ENCODE results near the gene FBXO33.
A peak's percentile ranks its signal among the peaks of the same experiment; 100 is the strongest.
"Not testable (repeated sequence)": the region's sequence is repeated elsewhere in the genome, so short reads cannot be mapped to it uniquely, and the experiment has no call there.

The FBXO33 gene

GRCh38 chr14:39368261-39368959 is 63.8 kb downstream of the FBXO33 start:
- DNase-seq = peak; percentile 79

DNA sequence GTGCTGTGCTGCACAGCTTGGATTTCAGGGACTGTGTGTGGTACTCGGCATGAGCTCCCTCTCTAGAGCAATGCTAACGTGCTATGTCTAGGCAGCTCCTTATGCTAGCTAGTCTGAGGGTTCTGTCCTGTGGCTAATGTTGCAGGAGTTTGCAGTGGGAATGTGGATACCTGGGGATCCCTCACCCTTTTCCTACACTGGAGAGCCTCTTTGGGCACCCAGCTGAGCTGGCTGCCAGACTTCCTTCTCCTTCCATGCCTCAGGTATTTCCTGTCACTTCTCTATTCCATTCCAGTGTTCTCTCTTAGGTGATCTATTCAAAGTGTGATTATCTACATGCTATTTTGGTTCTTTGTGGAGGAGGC is 64.9 kb downstream of the FBXO33 start:
- DNase-seq = no peak

DNA sequence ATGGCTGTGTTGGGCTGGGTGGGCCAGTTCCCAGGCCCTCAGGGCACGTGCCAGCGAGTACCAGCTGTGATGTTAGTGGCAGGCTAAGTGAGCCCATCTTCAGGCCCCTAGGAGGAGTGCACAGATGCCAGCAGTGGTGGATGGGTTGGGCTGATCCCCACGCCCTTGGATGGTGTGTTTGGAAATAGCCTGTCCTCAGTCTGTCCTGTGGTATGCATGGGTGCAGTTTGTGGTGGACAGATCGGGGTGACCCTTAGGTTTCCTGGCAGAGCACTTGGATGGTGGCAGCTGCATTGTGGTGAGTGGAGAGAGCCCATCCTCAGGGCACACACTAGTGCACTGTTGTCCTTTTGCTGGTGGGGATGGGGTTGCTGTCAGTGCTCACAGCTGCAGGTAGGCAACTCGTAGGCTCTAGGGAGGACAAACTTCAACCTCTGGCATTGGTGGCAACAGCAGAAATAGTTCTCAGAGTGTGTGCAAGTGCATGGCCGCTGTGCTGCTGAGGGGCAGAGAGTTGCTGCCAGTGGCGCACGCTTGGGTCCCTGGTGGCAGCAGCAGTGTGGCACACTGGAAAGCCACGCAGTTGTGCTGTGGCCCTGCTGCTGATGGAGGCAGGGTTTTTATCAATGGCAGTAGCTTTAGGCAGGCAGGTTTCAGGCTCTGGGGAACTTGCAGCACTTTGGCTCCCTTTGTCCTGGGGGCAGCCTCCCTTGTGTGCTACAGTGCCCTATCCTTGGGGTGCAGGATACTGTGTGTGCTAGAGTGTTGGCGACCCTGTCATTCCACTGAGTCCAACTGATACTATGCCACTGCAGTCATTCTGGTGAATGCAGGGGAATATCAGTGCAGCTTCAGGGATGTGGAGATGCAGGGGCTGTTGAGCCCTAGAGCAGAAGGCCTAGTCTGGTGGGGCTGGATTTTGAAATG is 65.5 kb downstream of the FBXO33 start:
- DNase-seq = no peak

DNA sequence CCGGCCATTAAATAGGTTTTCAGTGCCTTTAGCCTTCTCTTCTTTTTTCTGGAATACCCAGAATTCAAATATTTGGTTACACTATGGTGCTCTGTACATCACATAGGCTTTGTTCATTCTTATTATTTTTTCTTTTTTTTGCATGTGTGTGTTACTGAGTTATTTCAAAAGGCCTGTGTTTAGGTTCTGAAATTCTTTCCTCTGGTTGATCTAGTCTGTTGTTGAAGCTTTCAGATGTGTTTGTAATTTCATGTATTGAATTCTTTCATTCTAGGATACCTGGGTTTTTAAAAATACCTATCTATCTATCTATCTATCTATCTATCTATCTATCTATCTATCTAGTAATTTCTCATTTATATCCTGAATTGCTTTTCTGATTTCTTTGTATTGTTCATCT is 66.9 kb downstream of the FBXO33 start:
- DNase-seq = no peak

- no peak for DNase-seq
These were observed 67.7 kb downstream of the FBXO33 start for GRCh38 chr14:39364509-39364908.

- not testable (repeated sequence) for DNase-seq
These were observed 70.7 kb downstream of the FBXO33 start for GRCh38 chr14:39361556-39361955.

DNA sequence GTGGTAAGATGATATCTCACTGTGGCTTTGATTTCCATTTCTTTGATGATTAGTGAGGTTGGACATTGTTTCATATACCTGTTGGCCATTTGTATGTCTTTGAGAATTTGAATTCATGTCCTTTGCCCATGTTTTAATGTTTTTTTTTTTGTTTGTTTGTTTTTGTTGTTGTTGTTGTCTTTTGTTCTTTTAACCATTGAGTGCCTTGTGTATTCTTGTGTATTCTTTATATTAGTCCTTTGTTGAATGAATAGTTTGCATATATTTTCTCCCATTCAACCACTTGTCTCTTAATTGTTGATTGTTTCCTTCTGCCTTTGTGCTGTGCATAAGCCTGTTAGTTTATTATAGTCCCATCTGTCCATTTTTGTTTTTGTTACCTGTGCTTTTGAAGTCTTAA is 71.9 kb downstream of the FBXO33 start:
- DNase-seq = no peak

DNA sequence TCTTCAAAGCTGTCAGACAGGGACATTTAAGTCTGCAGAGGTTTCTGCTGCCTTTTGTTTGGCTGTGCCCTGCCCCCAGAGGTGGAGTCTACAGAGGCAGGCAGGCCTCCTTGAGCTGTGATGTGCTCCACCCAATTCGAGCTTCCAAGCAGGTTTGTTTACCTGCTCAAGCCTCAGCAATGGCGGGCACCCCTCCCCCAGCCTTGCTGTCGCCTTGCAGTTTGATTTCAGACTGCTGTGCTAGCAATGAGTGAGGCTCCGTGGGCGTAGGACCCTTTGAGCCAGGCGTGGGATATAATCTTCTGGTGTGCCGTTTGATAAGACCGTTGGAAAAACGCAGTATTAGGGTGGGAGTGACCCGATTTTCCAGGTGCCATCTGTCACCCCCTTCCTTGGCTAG is 73.2 kb downstream of the FBXO33 start:
- DNase-seq = not testable (repeated sequence)

DNA sequence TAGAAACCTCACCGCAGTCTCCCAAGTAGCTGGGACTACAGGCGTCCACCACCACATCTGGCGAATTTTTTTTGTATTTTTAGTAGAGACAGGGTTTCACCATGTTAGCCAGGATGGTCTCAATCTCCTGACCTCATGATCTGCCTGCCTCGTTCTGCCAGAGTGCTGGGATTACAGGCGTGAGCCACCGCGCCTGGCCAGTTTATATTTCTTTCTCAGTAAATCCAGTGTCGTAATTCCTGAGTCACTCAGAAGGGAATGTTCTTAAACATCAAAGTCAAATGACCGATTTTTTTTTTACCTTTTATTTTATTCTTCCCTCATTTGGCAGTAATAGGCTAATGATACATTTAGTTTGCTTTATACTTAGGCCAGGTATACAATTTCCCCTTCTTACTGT is 80.5 kb downstream of the FBXO33 start:
- no peak for DNase-seq

DNA sequence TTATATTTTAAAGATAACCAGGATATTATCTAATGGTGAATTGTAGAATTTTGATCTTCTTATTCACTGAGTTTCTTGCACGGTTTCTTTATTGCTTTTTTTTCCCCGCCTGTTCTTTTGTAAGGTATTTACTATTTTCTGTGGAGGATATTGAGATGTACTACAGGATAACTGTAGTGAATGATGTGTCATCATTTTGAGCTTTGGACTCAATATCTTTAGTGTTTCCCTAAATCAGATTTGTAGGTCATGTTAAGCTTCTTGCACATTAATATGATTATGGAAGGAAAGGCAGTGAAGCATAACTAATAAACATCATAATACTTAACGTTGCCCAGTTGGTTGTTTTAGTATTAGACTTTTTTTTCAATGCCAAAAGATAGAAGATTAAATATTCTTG is 81.4 kb downstream of the FBXO33 start:
- DNase-seq = no peak

Measured in NCI-H748 treated with DMSO at 0.1 percent for 48 hours (cell line).